GM21381 (cell line): ENCODE data around the gene AXIN1.
"Not testable (repeated sequence)": the region's sequence is repeated elsewhere in the genome, so short reads cannot be mapped to it uniquely, and the experiment has no call there.

ENCODE experiments used
- ATAC-seq: cut with Tn5 transposase; IDR thresholded peaks from one replicate; pipeline ENCODE4 v1.9.1; 2021; ENCODE audit warnings: mild to moderate bottlenecking, moderate library complexity; ENCODE audit not compliant: unreplicated experiment

Gene AXIN1

GRCh38 chr16:270381-271255, 81.9 kb downstream of the AXIN1 start:
- no peak for ATAC-seq

- ATAC-seq, result no peak
Measured at GRCh38 chr16:269061-269796, 83.3 kb downstream of the AXIN1 start.

- ATAC-seq, result no peak
Measured at GRCh38 chr16:268141-269053, 84.1 kb downstream of the AXIN1 start.

GRCh38 chr16:267562-267961, 85.0 kb downstream of the AXIN1 start:
- not testable (repeated sequence) for ATAC-seq

GRCh38 chr16:266258-267164, 86.0 kb downstream of the AXIN1 start:
- ATAC-seq, result no peak

- ATAC-seq, result no peak
Measured at GRCh38 chr16:265711-266110, 86.8 kb downstream of the AXIN1 start.

- no peak for ATAC-seq
Measured at GRCh38 chr16:265002-265529, 87.5 kb downstream of the AXIN1 start.

GRCh38 chr16:264440-264951, 88.0 kb downstream of the AXIN1 start:
- ATAC-seq, result no peak

GRCh38 chr16:263944-264343, 88.6 kb downstream of the AXIN1 start:
- no peak for ATAC-seq

GRCh38 chr16:263182-263774, 89.2 kb downstream of the AXIN1 start:
- ATAC-seq, result no peak

GRCh38 chr16:262121-262745, 90.3 kb downstream of the AXIN1 start:
- no peak for ATAC-seq

- ATAC-seq, result no peak
Measured at GRCh38 chr16:261031-261691, 91.4 kb downstream of the AXIN1 start.

- no peak for ATAC-seq
Measured at GRCh38 chr16:260326-260725, 92.2 kb downstream of the AXIN1 start.

GRCh38 chr16:259814-260253, 92.7 kb downstream of the AXIN1 start:
- no peak for ATAC-seq

GRCh38 chr16:259226-259625, 93.3 kb downstream of the AXIN1 start:
- ATAC-seq, result no peak

- ATAC-seq, result not testable (repeated sequence)
Measured at GRCh38 chr16:258091-258490, 94.4 kb downstream of the AXIN1 start.

- ATAC-seq, result no peak
Measured at GRCh38 chr16:255183-255582, 97.3 kb downstream of the AXIN1 start.

GRCh38 chr16:254461-254860, 98.1 kb downstream of the AXIN1 start:
- ATAC-seq, result no peak
